ENCODE results near the gene ZDHHC12. TPM values are rescaled to one million over a fixed set of nuclear protein-coding genes. Genes with fewer than 3 reads are reported as not detected.
"Not testable (repeated sequence)": the region's sequence is repeated elsewhere in the genome, so short reads cannot be mapped to it uniquely, and the experiment has no call there.

Gene ZDHHC12
- total and polyA plus RNA-seq, 5 donors from 2014 or later: 25.1 to 59.8 (median 52.3) TPM

DNA sequence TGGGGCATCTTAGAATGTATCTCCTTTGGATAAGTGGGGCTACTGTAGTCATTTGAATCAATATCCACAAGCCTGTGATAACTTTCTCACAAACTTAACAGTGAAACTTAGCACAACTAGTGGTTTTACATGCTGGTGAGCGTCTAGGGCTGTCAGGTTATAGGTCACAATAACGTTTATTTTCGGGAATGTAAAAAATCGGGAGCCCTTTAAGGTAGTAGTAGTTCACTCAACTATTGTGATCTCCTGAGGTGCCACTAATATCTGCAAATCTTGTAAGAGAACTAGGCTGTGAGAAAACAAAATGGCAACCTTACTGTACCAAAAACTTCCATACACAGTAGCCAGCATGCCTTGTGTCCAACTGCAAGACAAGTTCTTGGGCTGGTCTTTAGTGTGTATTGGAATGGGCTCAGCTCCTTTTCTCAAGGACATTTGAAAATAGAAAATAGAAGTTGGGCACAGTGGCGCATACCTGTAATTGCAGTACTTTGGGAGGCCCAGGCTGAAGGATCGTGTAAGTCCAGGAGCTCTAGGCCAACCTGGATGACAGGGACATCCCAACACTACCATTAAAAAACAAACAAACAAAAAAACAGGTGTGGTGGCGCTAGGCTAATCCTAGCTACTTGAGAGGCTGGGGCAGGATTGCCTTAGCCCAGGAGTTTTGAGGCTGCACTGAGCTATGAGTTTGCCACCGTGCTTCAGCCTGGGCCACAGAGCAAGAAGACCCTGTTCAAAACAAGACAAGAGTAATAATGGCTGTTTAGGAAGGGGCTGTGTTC, 26.8 kb downstream of the ZDHHC12 start:
- Mint-ChIP-seq H3K4me1 (peaks cover 4 to 14% (median 13%) of the 10 kb centered on the region in 4 donors), H3K27ac (no peak overlapping the region), H3K27me3 (no peaks in the 10 kb centered on the region), H3K9me3 (no peaks in the 10 kb centered on the region), H3K36me3 (peaks cover 17% of the 10 kb centered on the region), H3K4me3 (no peak overlapping the region)
- ATAC-seq (ENCODE audit: low read depth in 2 of 2) (no peak), DNase-seq (no peak)
- H3K4me1 ChIP-seq (ENCODE audit: control insufficient read depth, insufficient read depth, low read length, poor library complexity, severe bottlenecking): peaks cover 4% of the 10 kb centered on the region
- no peaks in the 10 kb centered on the region for H3K9me3 ChIP-seq (ENCODE audit: control insufficient read depth in 2 of 2, low read length in 2 of 2)
- H3K27ac ChIP-seq (ENCODE audit: insufficient read depth, low read length, poor library complexity, severe bottlenecking): no peak overlapping the region
- no peak overlapping the region for H3K4me3 ChIP-seq (ENCODE audit: low read depth, low read length)
- H3K36me3 ChIP-seq (ENCODE audit: control insufficient read depth, insufficient read depth, low read length): peaks cover 43% of the 10 kb centered on the region
- H3K27me3 ChIP-seq (ENCODE audit: control insufficient read depth, insufficient read depth, low read length): no peaks in the 10 kb centered on the region

DNA sequence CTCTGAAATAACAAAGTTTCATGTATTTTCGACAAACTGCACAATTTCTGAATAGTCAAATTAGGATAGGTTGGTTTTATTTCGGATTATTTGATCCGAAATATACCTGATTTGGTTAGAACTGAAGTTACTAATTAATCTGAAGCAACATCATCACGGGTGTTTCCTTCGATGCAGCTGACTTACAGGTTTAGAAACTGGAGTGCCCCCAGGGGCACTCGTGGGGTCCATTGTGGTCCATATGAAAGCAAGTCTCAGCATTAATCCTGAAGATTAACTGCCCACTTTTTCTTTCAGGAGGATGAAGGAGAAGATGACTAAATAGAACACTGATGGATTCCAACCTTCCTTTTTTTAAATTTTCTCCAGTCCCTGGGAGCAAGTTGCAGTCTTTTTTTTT, 29.6 kb downstream of the ZDHHC12 start:
- Histone ChIP-seq H3K27ac (ENCODE audit: insufficient read depth, low read length, poor library complexity, severe bottlenecking) (no peak overlapping the region), H3K36me3 (ENCODE audit: control insufficient read depth, insufficient read depth, low read length) (peaks cover 47% of the 10 kb centered on the region), H3K4me1 (ENCODE audit: control insufficient read depth, insufficient read depth, low read length, poor library complexity, severe bottlenecking) (peaks cover 15% of the 10 kb centered on the region), H3K27me3 (ENCODE audit: control insufficient read depth, insufficient read depth, low read length) (no peaks in the 10 kb centered on the region), H3K4me3 (ENCODE audit: low read depth, low read length) (no peak overlapping the region), H3K9me3 (ENCODE audit: control insufficient read depth in 2 of 2, low read length in 2 of 2) (no peaks in the 10 kb centered on the region)
- peaks cover 12 to 29% (median 22%) of the 10 kb centered on the region in 4 donors for H3K4me1 Mint-ChIP-seq
- no peak overlapping the region for H3K4me3 Mint-ChIP-seq
- no peaks in the 10 kb centered on the region for H3K9me3 Mint-ChIP-seq
- ATAC-seq (ENCODE audit: low read depth in 2 of 2) (no peak), DNase-seq (no peak)
- H3K27me3 Mint-ChIP-seq: no peaks in the 10 kb centered on the region
- H3K27ac Mint-ChIP-seq: no peak overlapping the region
- H3K36me3 Mint-ChIP-seq: peaks cover 30% of the 10 kb centered on the region

DNA sequence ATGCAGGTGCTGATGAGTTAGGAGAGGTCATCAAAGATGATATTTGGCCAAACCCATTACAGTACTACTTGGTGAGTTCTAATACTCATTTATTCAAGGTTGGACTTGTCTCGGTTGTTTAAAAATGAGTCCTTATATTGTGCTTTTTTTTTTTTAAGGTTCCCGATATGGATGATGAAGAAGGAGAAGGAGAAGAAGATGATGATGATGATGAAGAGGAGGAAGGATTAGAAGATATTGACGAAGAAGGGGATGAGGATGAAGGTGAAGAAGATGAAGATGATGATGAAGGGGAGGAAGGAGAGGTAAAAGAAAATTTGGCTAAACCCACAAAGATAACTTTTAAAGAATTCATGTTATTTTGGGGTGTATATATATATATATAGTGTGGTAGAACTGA, 30.2 kb downstream of the ZDHHC12 start:
- not testable (repeated sequence) for H3K4me3 ChIP-seq (ENCODE audit: low read depth, low read length); ATAC-seq (ENCODE audit: low read depth in 2 of 2); H3K9me3 Mint-ChIP-seq; H3K9me3 ChIP-seq (ENCODE audit: control insufficient read depth in 2 of 2, low read length in 2 of 2); H3K27me3 ChIP-seq (ENCODE audit: control insufficient read depth, insufficient read depth, low read length); H3K27me3 Mint-ChIP-seq; DNase-seq; H3K27ac ChIP-seq (ENCODE audit: insufficient read depth, low read length, poor library complexity, severe bottlenecking)
- Histone ChIP-seq H3K36me3 (ENCODE audit: control insufficient read depth, insufficient read depth, low read length) (peaks cover 47% of the 10 kb centered on the region), H3K4me1 (ENCODE audit: control insufficient read depth, insufficient read depth, low read length, poor library complexity, severe bottlenecking) (peaks cover 15% of the 10 kb centered on the region)
- H3K36me3 Mint-ChIP-seq: peaks cover 30% of the 10 kb centered on the region
- H3K4me3 Mint-ChIP-seq: peak overlapping the region in 1 of 4 donors; percentile 67
- H3K27ac Mint-ChIP-seq: peak overlapping the region in 2 of 3 donors; percentile 76 to 96
- peaks cover 12 to 29% (median 22%) of the 10 kb centered on the region in 4 donors for H3K4me1 Mint-ChIP-seq

DNA sequence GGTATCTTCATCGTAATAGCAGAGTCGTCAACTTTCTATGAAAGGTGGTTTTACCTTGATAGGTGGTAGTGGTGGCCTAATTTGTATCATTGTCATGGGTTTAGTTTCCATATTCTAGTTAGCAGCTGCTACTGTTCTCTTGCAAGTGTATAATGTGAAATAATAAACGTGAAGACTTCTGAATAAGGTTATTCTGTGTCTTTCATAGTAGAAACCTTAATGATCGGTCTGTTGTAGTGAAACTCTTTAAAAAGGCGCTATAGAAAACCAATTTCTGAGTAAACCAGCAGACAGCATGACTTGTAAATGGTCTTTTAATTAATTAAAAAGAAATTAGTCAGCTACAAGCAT, 33.3 kb downstream of the ZDHHC12 start:
- Histone ChIP-seq H3K9me3 (ENCODE audit: control insufficient read depth in 2 of 2, low read length in 2 of 2) (no peaks in the 10 kb centered on the region), H3K36me3 (ENCODE audit: control insufficient read depth, insufficient read depth, low read length) (peaks cover 34% of the 10 kb centered on the region), H3K27ac (ENCODE audit: insufficient read depth, low read length, poor library complexity, severe bottlenecking) (peak overlapping the region; percentile 68), H3K27me3 (ENCODE audit: control insufficient read depth, insufficient read depth, low read length) (no peaks in the 10 kb centered on the region), H3K4me3 (ENCODE audit: low read depth, low read length) (peak overlapping the region; percentile 84), H3K4me1 (ENCODE audit: control insufficient read depth, insufficient read depth, low read length, poor library complexity, severe bottlenecking) (peaks cover 38% of the 10 kb centered on the region)
- Mint-ChIP-seq H3K27me3 (peaks cover 5% of the 10 kb centered on the region), H3K36me3 (peaks cover 26% of the 10 kb centered on the region), H3K27ac (peak overlapping the region; percentile 95 to 100 (median 96)), H3K4me1 (peaks cover 25 to 54% (median 41%) of the 10 kb centered on the region in 4 donors), H3K9me3 (no peaks in the 10 kb centered on the region), H3K4me3 (peak overlapping the region; percentile 93 to 100 (median 96))
- ATAC-seq (ENCODE audit: low read depth in 2 of 2) (no peak), DNase-seq (no peak)

DNA sequence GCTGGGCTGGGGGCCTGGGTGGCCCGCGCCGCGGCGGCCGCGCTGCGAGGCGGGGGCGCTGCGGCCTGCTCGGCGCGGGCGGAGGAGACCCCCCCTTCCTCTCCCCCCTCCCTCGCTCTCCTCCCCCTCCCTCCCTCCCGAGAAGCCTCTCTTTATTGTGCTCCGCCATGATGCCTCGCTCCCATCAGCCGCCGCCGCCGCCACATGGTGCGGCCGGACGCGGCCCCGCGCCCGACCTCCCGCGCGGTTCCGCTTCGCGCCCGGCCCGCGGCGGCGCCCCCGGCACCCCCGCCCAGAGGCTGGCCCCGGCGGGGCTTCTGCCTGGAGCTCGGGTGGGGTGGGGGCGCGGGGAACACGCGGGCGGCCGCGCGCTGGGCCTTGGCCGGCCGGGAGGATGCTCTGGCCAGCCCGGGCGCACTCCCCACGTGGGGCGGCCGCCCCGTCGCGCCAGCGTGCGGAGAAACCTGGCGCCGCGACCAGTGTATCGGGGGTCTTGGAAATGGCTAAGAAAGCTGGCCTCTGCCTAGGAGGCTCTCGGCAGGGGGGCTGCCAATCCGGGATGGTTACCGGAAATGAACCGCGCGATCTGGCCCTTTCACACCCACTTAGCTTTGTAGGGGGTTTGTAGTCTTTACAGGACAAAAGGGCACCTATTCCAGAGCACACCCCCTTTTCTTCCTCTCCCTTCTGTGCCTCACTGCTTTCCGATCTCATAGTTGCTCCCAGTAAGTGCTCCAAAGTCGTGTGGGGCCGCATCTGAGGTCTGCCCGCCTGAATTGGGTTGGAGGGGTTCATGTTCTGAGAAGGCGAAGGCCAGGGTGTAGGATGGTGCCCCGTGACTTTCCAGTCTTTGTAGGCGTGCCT, 33.9 kb downstream of the ZDHHC12 start:
- no peaks in the 10 kb centered on the region for H3K27me3 ChIP-seq (ENCODE audit: control insufficient read depth, insufficient read depth, low read length)
- H3K9me3 Mint-ChIP-seq: no peaks in the 10 kb centered on the region
- DNase-seq (peak; percentile 38 to 76 (median 60)), ATAC-seq (ENCODE audit: low read depth in 2 of 2) (peak; percentile 11 to 20)
- peak overlapping the region; percentile 68 for H3K27ac ChIP-seq (ENCODE audit: insufficient read depth, low read length, poor library complexity, severe bottlenecking)
- H3K36me3 ChIP-seq (ENCODE audit: control insufficient read depth, insufficient read depth, low read length): peaks cover 30% of the 10 kb centered on the region
- H3K36me3 Mint-ChIP-seq: peaks cover 26% of the 10 kb centered on the region
- no peaks in the 10 kb centered on the region for H3K9me3 ChIP-seq (ENCODE audit: control insufficient read depth in 2 of 2, low read length in 2 of 2)
- H3K4me3 Mint-ChIP-seq: peak overlapping the region; percentile 93 to 100 (median 96)
- H3K4me1 ChIP-seq (ENCODE audit: control insufficient read depth, insufficient read depth, low read length, poor library complexity, severe bottlenecking): peaks cover 44% of the 10 kb centered on the region
- H3K4me3 ChIP-seq (ENCODE audit: low read depth, low read length): peak overlapping the region; percentile 84
- H3K4me1 Mint-ChIP-seq: peaks cover 25 to 60% (median 46%) of the 10 kb centered on the region in 4 donors
- H3K27ac Mint-ChIP-seq: peak overlapping the region; percentile 95 to 100 (median 96)
- peaks cover 5% of the 10 kb centered on the region for H3K27me3 Mint-ChIP-seq

DNA sequence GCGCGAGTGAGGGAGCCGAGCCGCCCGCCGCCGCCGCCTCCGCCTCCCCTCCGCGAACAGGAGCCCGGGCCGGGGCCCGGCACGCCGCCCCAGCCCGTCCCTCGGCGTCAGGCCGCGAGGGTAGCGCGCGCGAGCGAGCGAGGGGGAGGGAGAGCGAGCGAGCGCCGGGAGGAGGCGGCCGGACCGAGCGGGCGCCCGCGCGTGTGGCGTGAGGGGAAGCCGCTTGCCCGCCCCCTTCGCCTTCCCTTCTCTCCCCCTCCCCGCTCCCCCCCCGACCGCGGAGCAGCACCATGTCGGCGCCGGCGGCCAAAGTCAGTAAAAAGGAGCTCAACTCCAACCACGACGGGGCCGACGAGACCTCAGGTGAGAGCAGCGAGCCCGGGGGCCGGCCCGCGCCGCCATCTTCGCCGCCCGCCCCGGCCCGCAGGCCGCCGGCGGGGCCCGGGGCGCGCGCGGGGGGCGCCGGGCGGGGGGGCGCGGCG, 34.6 kb downstream of the ZDHHC12 start:
- peaks cover 26% of the 10 kb centered on the region for H3K36me3 Mint-ChIP-seq
- peaks cover 51% of the 10 kb centered on the region for H3K4me1 ChIP-seq (ENCODE audit: control insufficient read depth, insufficient read depth, low read length, poor library complexity, severe bottlenecking)
- H3K9me3 ChIP-seq (ENCODE audit: control insufficient read depth in 2 of 2, low read length in 2 of 2): no peaks in the 10 kb centered on the region
- H3K27ac ChIP-seq (ENCODE audit: insufficient read depth, low read length, poor library complexity, severe bottlenecking): peak overlapping the region; percentile 91
- H3K27ac Mint-ChIP-seq: no peak overlapping the region
- H3K4me1 Mint-ChIP-seq: peaks cover 25 to 67% (median 51%) of the 10 kb centered on the region in 4 donors
- peak; percentile 6 to 13 for ATAC-seq (ENCODE audit: low read depth in 2 of 2)
- peak overlapping the region in 3 of 4 donors; percentile 61 to 93 (median 62) for H3K4me3 Mint-ChIP-seq
- no peaks in the 10 kb centered on the region for H3K27me3 ChIP-seq (ENCODE audit: control insufficient read depth, insufficient read depth, low read length)
- H3K4me3 ChIP-seq (ENCODE audit: low read depth, low read length): no peak overlapping the region
- DNase-seq: peak in 1 of 3 donors; percentile 60
- no peaks in the 10 kb centered on the region for H3K9me3 Mint-ChIP-seq
- H3K36me3 ChIP-seq (ENCODE audit: control insufficient read depth, insufficient read depth, low read length): peaks cover 26% of the 10 kb centered on the region
- peaks cover 5% of the 10 kb centered on the region for H3K27me3 Mint-ChIP-seq

DNA sequence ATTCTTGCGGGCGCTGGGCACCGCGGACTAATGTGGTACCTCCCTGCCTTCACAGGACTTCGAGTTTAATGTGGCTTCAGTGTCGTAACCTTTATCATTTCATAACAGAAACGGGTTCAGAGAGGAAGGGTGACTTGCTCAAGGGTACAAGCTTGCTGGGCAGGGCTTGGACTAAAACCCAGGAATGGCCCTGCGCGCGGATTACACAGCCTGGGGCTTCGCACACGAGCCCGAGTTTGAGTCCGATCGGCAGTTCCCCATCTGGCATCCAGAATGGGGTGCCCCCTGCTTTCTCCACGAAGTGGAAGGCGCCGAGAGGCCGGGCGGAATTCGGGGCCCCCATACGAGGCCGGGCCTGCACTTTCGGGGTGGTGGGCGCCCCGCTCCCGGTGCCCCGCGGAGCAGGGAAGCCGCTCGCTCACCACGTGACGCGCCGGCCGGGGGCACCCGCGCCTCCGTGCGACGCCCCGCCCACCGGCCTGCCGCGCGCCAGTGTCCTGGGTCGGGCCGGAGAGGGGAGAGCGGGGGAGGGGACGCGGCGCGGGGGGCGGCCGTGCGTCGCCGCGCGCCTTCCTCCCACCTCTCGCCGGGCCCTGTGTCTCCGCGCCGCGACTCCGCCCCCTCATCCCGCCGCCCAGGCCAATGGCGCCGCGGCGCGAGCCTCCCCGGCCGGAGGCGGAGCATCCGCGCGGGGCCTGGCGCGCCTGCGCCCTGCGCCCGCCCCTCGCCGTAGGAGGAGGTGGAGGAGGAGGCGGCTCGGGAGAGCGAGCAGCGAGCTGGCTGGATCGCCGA, 35.2 kb downstream of the ZDHHC12 start, which contains the start of gene SET:
Gene SET, plus strand, starts transcription at position 722 of the 792 bp plus-strand sequence. CDS start 361 bp downstream, outside the sequence.
- Mint-ChIP-seq H3K27ac (peak within 1 kb of the TSS; percentile 91 to 97 (median 95)), H3K9me3 (no peaks in the 10 kb centered on the region), H3K4me1 (peaks cover 25 to 70% (median 54%) of the 10 kb centered on the region in 4 donors), H3K27me3 (peaks cover 5% of the 10 kb centered on the region), H3K36me3 (peaks cover 23% of the 10 kb centered on the region), H3K4me3 (peak within 1 kb of the TSS; percentile 92 to 100 (median 94))
- H3K36me3 ChIP-seq (ENCODE audit: control insufficient read depth, insufficient read depth, low read length): peaks cover 20% of the 10 kb centered on the region
- H3K27me3 ChIP-seq (ENCODE audit: control insufficient read depth, insufficient read depth, low read length): no peaks in the 10 kb centered on the region
- H3K4me1 ChIP-seq (ENCODE audit: control insufficient read depth, insufficient read depth, low read length, poor library complexity, severe bottlenecking): peaks cover 57% of the 10 kb centered on the region
- DNase-seq (peak; percentile 88 to 95 (median 92)), ATAC-seq (ENCODE audit: low read depth in 2 of 2) (peak; percentile 76 to 77)
- H3K9me3 ChIP-seq (ENCODE audit: control insufficient read depth in 2 of 2, low read length in 2 of 2): no peaks in the 10 kb centered on the region
- H3K4me3 ChIP-seq (ENCODE audit: low read depth, low read length): peak within 1 kb of the TSS; percentile 70
- peak within 1 kb of the TSS; percentile 91 for H3K27ac ChIP-seq (ENCODE audit: insufficient read depth, low read length, poor library complexity, severe bottlenecking)

Measured in CD4-positive, CD25-positive, alpha-beta regulatory T cell (primary cell).